PFSK-1 (cell line): Measurements from ENCODE around the gene RWDD3.

ENCODE experiments used
- FOXP2 ChIP-seq: optimal IDR thresholded peaks from 2 replicates; pipeline ENCODE3; 2011; ENCODE audit warnings: borderline replicate concordance, control low read depth, inconsistent platforms; ENCODE audit not compliant: insufficient read depth; ENCODE audit errors: extremely low read length, extremely low read depth
- POLR2AphosphoS5 ChIP-seq: IDR thresholded peaks from 2 replicates; pipeline ENCODE4 v1.6.1; 2012; ENCODE audit warnings: low read depth, mild to moderate bottlenecking, control low read depth, low read length, moderate library complexity
- SIN3A ChIP-seq: IDR thresholded peaks from 2 replicates; pipeline ENCODE4 v1.6.1; 2012; ENCODE audit warnings: mild to moderate bottlenecking, low read length, moderate library complexity, borderline replicate concordance; ENCODE audit not compliant: insufficient read depth
- TAF1 ChIP-seq: IDR thresholded peaks from 2 replicates; pipeline ENCODE4 v1.6.1; 2012; ENCODE audit warnings: low read length, control low read depth, borderline replicate concordance; ENCODE audit not compliant: insufficient read depth
- TF ChIP-seq, protein P1 (sequence below), 2 experiments: IDR thresholded peaks; 2 replicates each; pipeline versions ENCODE4 v1.6.1 to v1.8.0; 2011 to 2012; ENCODE audit warnings: low read depth in 2 of 2, low read length in 2 of 2, control low read depth in 1 of 2, inconsistent platforms in 1 of 2, mild to moderate bottlenecking in 1 of 2, moderate library complexity in 1 of 2; ENCODE audit not compliant: insufficient read depth in 1 of 2

The RWDD3 gene

DNA sequence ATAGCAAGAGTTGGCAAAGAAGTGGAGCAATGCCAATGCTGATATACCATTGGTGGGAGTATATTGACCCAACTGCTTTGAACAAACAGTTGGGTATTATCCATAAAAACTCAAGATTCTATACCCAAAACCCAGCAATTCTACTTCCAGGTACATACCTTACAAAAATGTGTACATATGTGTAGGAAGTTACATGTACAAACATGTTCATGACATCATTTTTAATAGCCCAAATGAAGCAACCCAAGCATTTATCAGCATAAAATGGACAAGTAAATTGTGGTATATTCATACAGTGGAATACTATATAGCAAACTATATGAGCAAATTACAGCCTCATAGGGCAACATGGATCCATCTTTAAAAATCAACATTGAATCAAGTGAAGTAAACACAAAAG lies 20.9 kb downstream of the RWDD3 start:
- TF ChIP-seq TAF1 (no peak), FOXP2 (no peak), POLR2AphosphoS5 (no peak), SIN3A (no peak)
- TF ChIP-seq, protein P1, sequence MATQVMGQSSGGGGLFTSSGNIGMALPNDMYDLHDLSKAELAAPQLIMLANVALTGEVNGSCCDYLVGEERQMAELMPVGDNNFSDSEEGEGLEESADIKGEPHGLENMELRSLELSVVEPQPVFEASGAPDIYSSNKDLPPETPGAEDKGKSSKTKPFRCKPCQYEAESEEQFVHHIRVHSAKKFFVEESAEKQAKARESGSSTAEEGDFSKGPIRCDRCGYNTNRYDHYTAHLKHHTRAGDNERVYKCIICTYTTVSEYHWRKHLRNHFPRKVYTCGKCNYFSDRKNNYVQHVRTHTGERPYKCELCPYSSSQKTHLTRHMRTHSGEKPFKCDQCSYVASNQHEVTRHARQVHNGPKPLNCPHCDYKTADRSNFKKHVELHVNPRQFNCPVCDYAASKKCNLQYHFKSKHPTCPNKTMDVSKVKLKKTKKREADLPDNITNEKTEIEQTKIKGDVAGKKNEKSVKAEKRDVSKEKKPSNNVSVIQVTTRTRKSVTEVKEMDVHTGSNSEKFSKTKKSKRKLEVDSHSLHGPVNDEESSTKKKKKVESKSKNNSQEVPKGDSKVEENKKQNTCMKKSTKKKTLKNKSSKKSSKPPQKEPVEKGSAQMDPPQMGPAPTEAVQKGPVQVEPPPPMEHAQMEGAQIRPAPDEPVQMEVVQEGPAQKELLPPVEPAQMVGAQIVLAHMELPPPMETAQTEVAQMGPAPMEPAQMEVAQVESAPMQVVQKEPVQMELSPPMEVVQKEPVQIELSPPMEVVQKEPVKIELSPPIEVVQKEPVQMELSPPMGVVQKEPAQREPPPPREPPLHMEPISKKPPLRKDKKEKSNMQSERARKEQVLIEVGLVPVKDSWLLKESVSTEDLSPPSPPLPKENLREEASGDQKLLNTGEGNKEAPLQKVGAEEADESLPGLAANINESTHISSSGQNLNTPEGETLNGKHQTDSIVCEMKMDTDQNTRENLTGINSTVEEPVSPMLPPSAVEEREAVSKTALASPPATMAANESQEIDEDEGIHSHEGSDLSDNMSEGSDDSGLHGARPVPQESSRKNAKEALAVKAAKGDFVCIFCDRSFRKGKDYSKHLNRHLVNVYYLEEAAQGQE (IDR thresholded peaks at IDR 0.05; ENCODE audit: insufficient read depth in 1 of 2, low read depth in 2 of 2, low read length in 2 of 2) = no peak

DNA sequence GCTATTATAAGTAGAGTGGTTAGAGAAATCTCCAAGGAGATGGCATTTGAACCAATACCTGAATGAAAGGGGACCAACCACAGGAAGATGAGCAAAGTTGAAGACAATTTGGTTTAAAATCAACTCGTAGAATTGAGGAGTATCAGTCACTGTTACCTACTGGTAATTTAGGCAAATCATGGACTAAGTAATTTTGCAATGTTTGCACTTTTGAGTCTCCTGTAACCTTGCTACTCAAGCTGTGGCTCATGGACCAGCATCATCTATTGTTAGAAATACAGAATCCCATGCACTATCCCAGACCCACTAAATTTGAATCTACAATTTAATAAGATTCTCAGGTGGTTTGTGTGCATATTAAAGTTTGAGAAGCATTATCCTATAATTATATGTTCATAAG lies 21.8 kb downstream of the RWDD3 start:
- TF ChIP-seq FOXP2 = no peak
- TF ChIP-seq, protein P1 (IDR thresholded peaks at IDR 0.05; ENCODE audit: insufficient read depth in 1 of 2, low read depth in 2 of 2, low read length in 2 of 2) = no peak
- no peak for TF ChIP-seq TAF1
- TF ChIP-seq POLR2AphosphoS5 = no peak
- TF ChIP-seq SIN3A = no peak

GRCh38 chr1:95257758-95258157 lies 23.7 kb downstream of the RWDD3 start:
- TF ChIP-seq SIN3A (no peak), FOXP2 (no peak), TAF1 (no peak), POLR2AphosphoS5 (no peak)
- TF ChIP-seq, protein P1 (IDR thresholded peaks at IDR 0.05; ENCODE audit: insufficient read depth in 1 of 2, low read depth in 2 of 2, low read length in 2 of 2) = no peak

DNA sequence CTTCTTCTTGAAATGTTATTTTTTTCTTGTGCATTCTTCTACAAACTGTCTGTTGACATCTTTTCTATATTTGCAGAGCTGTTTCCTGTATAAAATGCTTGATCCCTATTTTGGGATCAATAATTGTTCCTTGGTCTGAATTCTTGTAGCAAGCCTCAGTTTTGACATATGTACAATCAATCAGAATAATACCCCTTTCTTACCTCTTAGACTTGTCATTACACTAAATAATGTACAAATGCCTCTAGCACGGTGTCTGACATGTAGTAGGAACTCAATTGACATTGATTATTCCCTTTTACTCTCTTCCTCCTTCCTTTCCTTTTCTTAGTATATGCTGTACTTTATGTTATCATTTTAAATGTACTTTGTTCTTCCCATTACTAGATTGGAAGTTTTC lies 25.2 kb downstream of the RWDD3 start:
- TF ChIP-seq, protein P1 (IDR thresholded peaks at IDR 0.05; ENCODE audit: insufficient read depth in 1 of 2, low read depth in 2 of 2, low read length in 2 of 2) = no peak
- TF ChIP-seq TAF1 (no peak), FOXP2 (no peak)

GRCh38 chr1:95262913-95263312 lies 28.9 kb downstream of the RWDD3 start:
- TF ChIP-seq, protein P1 (IDR thresholded peaks at IDR 0.05; ENCODE audit: insufficient read depth in 1 of 2, low read depth in 2 of 2, low read length in 2 of 2) = no peak
- TF ChIP-seq SIN3A = no peak
- TF ChIP-seq TAF1 = no peak
- TF ChIP-seq FOXP2 = no peak
- TF ChIP-seq POLR2AphosphoS5 = no peak
